Raji (cell line): ENCODE data around the gene TRIAP1.

Source experiments
- POLR2A ChIP-seq: IDR thresholded peaks from 2 replicates; pipeline ENCODE4 v1.6.1; 2011; ENCODE audit warnings: low read depth, low read length, control low read depth; ENCODE audit not compliant: insufficient read depth

Gene TRIAP1

GRCh38 chr12:120445911-120446843, at the start of gene TRIAP1, which contains the start of gene GATC:
Gene TRIAP1, minus strand, starts transcription at chr12:120446384. Its CDS starts 12 bp downstream, at chr12:120446372.
Gene GATC, plus strand, starts transcription at chr12:120446444. Its CDS starts 37 bp downstream, at chr12:120446481.
- TF ChIP-seq POLR2A = peak; percentile 99

GRCh38 chr12:120495186-120495730, 49.1 kb upstream of the TRIAP1 start:
- no peak for TF ChIP-seq POLR2A

GRCh38 chr12:120490833-120491512, 44.8 kb upstream of the TRIAP1 start:
- no peak for TF ChIP-seq POLR2A

- no peak for TF ChIP-seq POLR2A
Observed at GRCh38 chr12:120490325-120490724, 44.1 kb upstream of the TRIAP1 start.

GRCh38 chr12:120489018-120489417, 42.8 kb upstream of the TRIAP1 start:
- TF ChIP-seq POLR2A = no peak

- no peak for TF ChIP-seq POLR2A
Observed at GRCh38 chr12:120488057-120488640, 42.0 kb upstream of the TRIAP1 start.

GRCh38 chr12:120485961-120486881, 40.0 kb upstream of the TRIAP1 start:
- no peak for TF ChIP-seq POLR2A

GRCh38 chr12:120483621-120484020, 37.4 kb upstream of the TRIAP1 start:
- TF ChIP-seq POLR2A = no peak

- TF ChIP-seq POLR2A = no peak
Observed at GRCh38 chr12:120481022-120481767, 35.0 kb upstream of the TRIAP1 start.

GRCh38 chr12:120480211-120480610, 34.0 kb upstream of the TRIAP1 start:
- no peak for TF ChIP-seq POLR2A

- TF ChIP-seq POLR2A = no peak
Observed at GRCh38 chr12:120479458-120479857, 33.3 kb upstream of the TRIAP1 start.

GRCh38 chr12:120475643-120476042, 29.5 kb upstream of the TRIAP1 start:
- no peak for TF ChIP-seq POLR2A

- TF ChIP-seq POLR2A = no peak
Observed at GRCh38 chr12:120474616-120474960, 28.4 kb upstream of the TRIAP1 start.
